ENCODE measurements around the gene PCNA. TPM values are rescaled to one million over a fixed set of nuclear protein-coding genes. Genes with fewer than 3 reads are reported as not detected.
A peak's percentile ranks its signal among the peaks of the same experiment; 100 is the strongest.

Gene PCNA
- total and polyA plus RNA-seq, 2 donors (not counting 1 experiment from before 2014, with no cell fraction given), result 31.7 to 73.4 TPM

GRCh38 chr20:5127204-5127858 lies 7.6 kb upstream of the PCNA start:
- peak; percentile 85 for DNase-seq
- peaks cover 0 to 3% of the 10 kb centered on the region in 2 experiments for H3K36me3 ChIP-seq (replicated peaks in 1 of 2; ENCODE audit: control extremely low read depth in 1 of 2, control insufficient read depth in 1 of 2, extremely low read depth in 1 of 2, insufficient read depth in 2 of 2, low read length in 1 of 2)
- Mint-ChIP-seq H3K27ac (peak overlapping the region; percentile 94), H3K4me3 (peak overlapping the region; percentile 88), H3K27me3 (no peaks in the 10 kb centered on the region), H3K9me3 (ENCODE audit: insufficient read depth) (no peaks in the 10 kb centered on the region), H3K4me1 (peaks cover 36% of the 10 kb centered on the region)
- peaks cover 21 to 26% of the 10 kb centered on the region in 2 donors for H3K4me1 ChIP-seq (ENCODE audit: control insufficient read depth in 2 of 2, insufficient read depth in 2 of 2, low read length in 2 of 2)
- peak; percentile 7 for ATAC-seq (ENCODE audit: low read depth)
- intact Hi-C loops (cut with micrococcal nuclease), result loop anchor here (1.0 to 5.0 kb wide), 5 partner anchors 8 to 1655 kb away; partner anchors contain the start of genes ATRN, PCNA and RNF24
- peak overlapping the region; percentile 98 for H3K9ac ChIP-seq (ENCODE audit: low read length)
- H4K20me1 ChIP-seq (ENCODE audit: control insufficient read depth, insufficient read depth, low read length, poor library complexity, severe bottlenecking), result peaks cover 20% of the 10 kb centered on the region
- TF ChIP-seq EZH2 (IDR thresholded peaks at IDR 0.05; ENCODE audit: borderline replicate concordance, insufficient read depth, low read depth, low read length, poor library complexity, severe bottlenecking) (no peak), CTCF (IDR thresholded peaks at IDR 0.05) (no peak)
- ChIA-PET POLR2A (interaction anchor here (0.6 to 2.1 kb wide), 9 partner anchors 12 to 1360 kb away, joined by 3 to 13 read pairs (median 3); partner anchors contain the start of gene ADISSP), CTCF (interaction anchor here (1.1 to 6.8 kb wide), 12 partner anchors 13 to 514 kb away, joined by 4 to 149 read pairs (median 8); no protein-coding TSS in a partner anchor)
- H3K27me3 ChIP-seq (replicated peaks in 1 of 4; ENCODE audit: control extremely low read depth in 1 of 4, control insufficient read depth in 3 of 4, insufficient read depth in 4 of 4, low read length in 3 of 4), result no peaks in the 10 kb centered on the region
- H3K79me2 ChIP-seq (ENCODE audit: control insufficient read depth, insufficient read depth, low read length), result peaks cover 54% of the 10 kb centered on the region
- H2AFZ ChIP-seq (ENCODE audit: insufficient read depth, low read depth, low read length, poor library complexity, severe bottlenecking), result peak overlapping the region; percentile 83
- WGBS (ENCODE audit: insufficient coverage), result 0% methylated on average over 36 of the region's 44 CpGs
- H3K4me2 ChIP-seq (replicated peaks; ENCODE audit: low read depth, low read length, poor library complexity, severe bottlenecking), result peak overlapping the region; percentile 91
- peak overlapping the region; percentile 79 to 91 (median 89) for H3K4me3 ChIP-seq (ENCODE audit: control extremely low read depth in 1 of 5, extremely low read depth in 1 of 5, insufficient read depth in 1 of 5, low read depth in 2 of 5, low read length in 4 of 5)
- H3K9me3 ChIP-seq (ENCODE audit: control extremely low read depth in 1 of 3, control insufficient read depth in 2 of 3, insufficient read depth in 1 of 3, low read length in 2 of 3), result no peaks in the 10 kb centered on the region
- H3K27ac ChIP-seq (ENCODE audit: low read length in 2 of 2), result peak overlapping the region; percentile 98

All from B cell (primary cell).